GM12878 (cell line): ENCODE data around the gene CA6. TPM values are rescaled to one million over a fixed set of nuclear protein-coding genes. Genes with fewer than 3 reads are reported as not detected.

Experiments used
- ATAC-seq: fragments of 200-7000 bp; cut with Tn5 transposase; 3 replicates; pipeline ENCODE4 v1.9.1; 2020; ENCODE audit warnings: mild to moderate bottlenecking, moderate library complexity
- BruUV-seq: library from RNA; stranded (reverse); fragments of 400-500 nt; replicated peaks from 2 replicates; lab custom pipeline; 2021; lab: Mats Ljungman, UMichigan
- CTCF ChIA-PET: fragments of 300-600 bp; sonication (Branson Sonifier 250); formaldehyde crosslinking; extraction: SDS; loops from one replicate; lab custom pipeline; 2021; ENCODE audit warnings: inconsistent platforms; lab: Yijun Ruan, JAX
- POLR2A ChIA-PET: fragments of 350-600 bp; formaldehyde crosslinking; extraction: SDS; loops from one replicate; lab custom pipeline; 2021; ENCODE audit warnings: inconsistent platforms; lab: Charles Lee
- RAD21 ChIA-PET: fragments of 300-600 bp; sonication (Branson Sonifier 250); formaldehyde crosslinking; loops from one replicate; lab custom pipeline; 2023; ENCODE audit warnings: antibody characterized with exemption; ENCODE audit not compliant: unreplicated experiment; lab: Charles Lee
- SMC1A ChIA-PET: fragments of 300-600 bp; sonication (Branson Sonifier 250); formaldehyde crosslinking; loops from one replicate; lab custom pipeline; 2023; ENCODE audit not compliant: unreplicated experiment, uncharacterized antibody; lab: Charles Lee
- DNase-seq: peaks from one replicate; pipeline ENCODE4 v3.0.0-alpha.2; 2011; ENCODE audit warnings: low read depth, low spot score
- FAIRE-seq: peaks from 3 replicates; lab custom pipeline; 2011; peaks lifted over from hg19 to GRCh38; lab: Jason Lieb, UNC
- H2AFZ ChIP-seq: 2 replicates; pipeline ENCODE4 v1.6.0; 2011; ENCODE audit warnings: low read depth, low read length, control low read depth; ENCODE audit not compliant: control insufficient read depth
- H3K27ac ChIP-seq: 2 replicates; pipeline ENCODE4 v1.5.1; 2011; ENCODE audit warnings: control low read depth; ENCODE audit not compliant: control insufficient read depth, insufficient read depth
- H3K27me3 ChIP-seq, 2 experiments: replicated peaks in 1 of 2; 2 replicates each; pipeline versions ENCODE4 v1.6.0 to v1.6.1; 2011; ENCODE audit warnings: low read length in 1 of 2; ENCODE audit not compliant: control insufficient read depth in 2 of 2, insufficient read depth in 2 of 2
- H3K36me3 ChIP-seq, 2 experiments: 2 replicates each; pipeline ENCODE4 v1.5.1; 2011; ENCODE audit warnings: low read length in 1 of 2; ENCODE audit not compliant: control insufficient read depth in 2 of 2, insufficient read depth in 2 of 2
- H3K4me1 ChIP-seq: 2 replicates; pipeline ENCODE4 v1.6.1; 2011; ENCODE audit warnings: mild to moderate bottlenecking, low read length, moderate library complexity, mixed read lengths; ENCODE audit not compliant: control insufficient read depth, insufficient read depth
- H3K4me2 ChIP-seq: 2 replicates; pipeline ENCODE4 v1.6.0; 2011; ENCODE audit warnings: control low read depth; ENCODE audit not compliant: control insufficient read depth, insufficient read depth
- H3K4me3 ChIP-seq: fragments of 200-600 bp; sonication (generic); 2 replicates; pipeline ENCODE4 v1.5.1; 2016
- H3K79me2 ChIP-seq: 2 replicates; pipeline ENCODE4 v1.6.0; 2011; ENCODE audit warnings: low read length; ENCODE audit not compliant: control insufficient read depth, insufficient read depth
- H3K9ac ChIP-seq: 2 replicates; pipeline ENCODE4 v1.8.0; 2011; ENCODE audit warnings: low read length, control low read depth, mixed read lengths; ENCODE audit not compliant: control insufficient read depth, insufficient read depth
- H3K9me3 ChIP-seq: replicated peaks from 3 replicates; pipeline ENCODE4 v1.5.1; 2011; ENCODE audit warnings: mild to moderate bottlenecking, low read length; ENCODE audit not compliant: control insufficient read depth, insufficient read depth
- H4K20me1 ChIP-seq: 2 replicates; pipeline ENCODE4 v1.6.0; 2011; ENCODE audit not compliant: control insufficient read depth, insufficient read depth
- CTCF ChIP-seq, 3 experiments: IDR thresholded peaks in 2 of 3; conservative IDR thresholded peaks in 1 of 3; 2 replicates each; pipeline ENCODE4 v1.5.1; 2011; ENCODE audit warnings: low read depth in 3 of 3, low read length in 3 of 3, mild to moderate bottlenecking in 3 of 3, control low read depth in 2 of 3, moderate library complexity in 2 of 3, inconsistent platforms in 1 of 3, mixed read lengths in 1 of 3; ENCODE audit not compliant: control insufficient read depth in 2 of 3, insufficient read depth in 1 of 3; ENCODE audit errors: extremely low read depth in 1 of 3
- FOXK2 ChIP-seq: fragments of 450-650 bp; IDR thresholded peaks from 2 replicates; pipeline ENCODE4 v1.6.1; 2017; ENCODE audit warnings: mild to moderate bottlenecking, moderate library complexity
- KLF5 ChIP-seq: fragments of 450-650 bp; IDR thresholded peaks from 2 replicates; pipeline ENCODE4 v1.6.1; 2014; ENCODE audit warnings: mild to moderate bottlenecking; ENCODE audit not compliant: partially characterized antibody
- PAX5 ChIP-seq: IDR thresholded peaks from 2 replicates; pipeline ENCODE4 v1.6.1; 2011; ENCODE audit warnings: low read depth, low read length, borderline replicate concordance
- TCF12 ChIP-seq: IDR thresholded peaks from 2 replicates; pipeline ENCODE4 v1.6.1; 2011; ENCODE audit warnings: low read depth, mild to moderate bottlenecking, low read length
- ZNF384 ChIP-seq: IDR thresholded peaks from 2 replicates; pipeline ENCODE4 v1.6.1; 2012; ENCODE audit warnings: low read depth, mild to moderate bottlenecking, low read length, improper control_type of control experiment, borderline replicate concordance
- WGBS: methylation state at CpG from one replicate; pipeline ENCODE4 v1.1.6; 2016; ENCODE audit warnings: low lambda C conversion rate; ENCODE audit not compliant: insufficient replicate concordance, insufficient coverage; ENCODE audit errors: missing lambda C conversion rate; 5-methylcytosine and 5-hydroxymethylcytosine counted together
- in situ Hi-C: fragments of 300-500 bp; cut with MboI; formaldehyde crosslinking; loops from 9 replicates; pipeline ENCODE4 v1.14.3; 2018; ENCODE audit warnings: mixed read lengths
- intact Hi-C: fragments of 100-400 bp; cut with micrococcal nuclease; formaldehyde crosslinking; loops from one replicate; pipeline ENCODE4 v1.14.2; 2022; ENCODE audit not compliant: unreplicated experiment
- polyA plus RNA-seq, 11 experiments: library from polyadenylated mRNA; depleted of rRNA in 4 of 11; unstranded in 6 of 11; stranded (reverse) in 5 of 11; fragments of >200 nt; fragmentation: Nextera tagmentation in 4 of 11; fragmentation: Illumina TruSeq in 1 of 11; extraction: Ambion mirVana in 4 of 11; extraction: Trizol in 1 of 11; gene quantifications; 1 replicate in 1 of 11; 2 replicates in 10 of 11; pipeline versions ENCODE4 v1.2.1 to v1.2.3, GENCODE V29; 2011 to 2016; ENCODE audit warnings: inconsistent platforms in 2 of 11, missing spikeins in 2 of 11, low read depth in 1 of 11
- total RNA-seq, 4 experiments: library from RNA; depleted of rRNA in 3 of 4; stranded (reverse); fragments of >200 nt in 3 of 4; fragmentation: Illumina TruSeq in 1 of 4; extraction: Trizol in 1 of 4; gene quantifications; 2 replicates each; pipeline versions ENCODE4 v1.2.1 to v1.2.3, GENCODE V29; 2013 to 2021

Gene CA6
- total and polyA plus RNA-seq, 10 of the 15 experiments (the other 5 are each of a cell fraction or from before 2014, with no cell fraction given): not detected

- in situ Hi-C loops: loop anchor here (5.0 kb wide), 1 partner anchor 94 kb away; no protein-coding TSS in a partner anchor
- ATAC-seq (peak; percentile 76), FAIRE-seq (no peak), DNase-seq (no peak)
- SMC1A ChIA-PET: interaction anchor here (0.6 to 4.4 kb wide), 7 partner anchors 29 to 102 kb away, joined by 3 to 30 read pairs (median 4); no protein-coding TSS in a partner anchor
- H3K4me3 ChIP-seq: no peak overlapping the region
- no TSS peak for BruUV-seq
- POLR2A ChIA-PET: interaction anchor here (0.6 to 0.8 kb wide), 4 partner anchors 52 to 157 kb away, joined by 3 to 4 read pairs (median 3); no protein-coding TSS in a partner anchor
- 34% methylated on average over 10 of the region's 10 CpGs for WGBS
- no peak overlapping the region for H2AFZ ChIP-seq
- H3K27ac ChIP-seq: peak overlapping the region; percentile 61
- peak overlapping the region; percentile 59 for H3K9ac ChIP-seq
- CTCF ChIA-PET: interaction anchor here (0.7 to 6.9 kb wide), 13 partner anchors 12 to 227 kb away, joined by 3 to 126 read pairs (median 4); partner anchors contain the start of gene H6PD
- H3K9me3 ChIP-seq: no peaks in the 10 kb centered on the region
- H3K4me1 ChIP-seq: peaks cover 35% of the 10 kb centered on the region
- TF ChIP-seq PAX5 (0 out of 2 replicates have a peak, but pooled peaks have one; percentile 15), ZNF384 (peak; percentile 32; the same call in 1 of the 2 replicates), KLF5 (no peak), FOXK2 (no peak), TCF12 (peak; percentile 84), CTCF (IDR thresholded peaks at IDR 0.05 in 2 of 3, conservative IDR thresholded peaks at IDR 0.05 in 1 of 3; ENCODE audit: control insufficient read depth in 2 of 3, extremely low read depth in 1 of 3, insufficient read depth in 1 of 3, low read depth in 3 of 3, low read length in 3 of 3) (peak in 1 of 3 experiments; percentile 12; a peak in 1 of 6 replicates)
- no peaks in the 10 kb centered on the region for H3K36me3 ChIP-seq
- RAD21 ChIA-PET: interaction anchor here (0.5 to 3.6 kb wide), 8 partner anchors 45 to 404 kb away, joined by 3 to 26 read pairs (median 4); no protein-coding TSS in a partner anchor
- no peaks in the 10 kb centered on the region for H3K79me2 ChIP-seq
- H3K27me3 ChIP-seq: no peaks in the 10 kb centered on the region
- intact Hi-C loops: loop anchor here (5.0 kb wide), 2 partner anchors 91 to 189 kb away; no protein-coding TSS in a partner anchor
- H3K4me2 ChIP-seq: peak overlapping the region; percentile 59
- no peaks in the 10 kb centered on the region for H4K20me1 ChIP-seq
Observed at GRCh38 chr1:9008236-9008635, 62.6 kb downstream of the CA6 start.
